ENCODE results near the gene CRYZL1. TPM values are rescaled to one million over a fixed set of nuclear protein-coding genes. Genes with fewer than 3 reads are reported as not detected.

CRYZL1 gene
- 10 to 100 TPM; 46.6 to 90.8 (median 62.7) TPM for total RNA-seq
- 10 to 100 TPM; 17.3 to 41.4 (median 20.5) TPM for polyA plus RNA-seq

GRCh38 chr21:33641352-33642026, at the start of gene CRYZL1:
Gene CRYZL1, minus strand, starts transcription at chr21:33641741. Its CDS starts 10,190 bp downstream, at chr21:33631551.
- H3K27ac ChIP-seq, result peak within 1 kb of the TSS; percentile 94 to 97 (median 96)
- DNase-seq, result peak; percentile 100
- H3K36me3 ChIP-seq, result no peaks in the 10 kb centered on the region
- 0 to 1% methylated on average over 38 of the region's 38 CpGs for WGBS, 2 donors
- TF ChIP-seq EP300 (IDR thresholded peaks at IDR 0.05), result peak in 1 of 4 donors; percentile 10
- peak in 1 of 2 donors; percentile 74 for TF ChIP-seq POLR2A (IDR thresholded peaks at IDR 0.05)
- no peak for TF ChIP-seq CTCF (IDR thresholded peaks at IDR 0.05)
- TF ChIP-seq POLR2AphosphoS5 (IDR thresholded peaks at IDR 0.05), result peak; percentile 68 to 75 (median 68)
- H3K9me3 ChIP-seq, result no peaks in the 10 kb centered on the region
- peaks cover 0 to 34% (median 29%) of the 10 kb centered on the region in 4 donors for H3K4me1 ChIP-seq
- intact Hi-C loops (cut with DNase I), result loop anchor here (2.0 to 10.0 kb wide), 5 partner anchors 99 to 433 kb away; partner anchors contain the start of genes GART, MRPS6, SLC5A3 and SON
- no peaks in the 10 kb centered on the region for H3K27me3 ChIP-seq
- H3K4me3 ChIP-seq, result peak within 1 kb of the TSS; percentile 70 to 99 (median 92)

GRCh38 chr21:33690874-33691273, 49.3 kb upstream of the CRYZL1 start:
- Histone ChIP-seq H3K4me1 (peaks cover 0 to 31% (median 17%) of the 10 kb centered on the region in 4 donors), H3K36me3 (no peaks in the 10 kb centered on the region), H3K27ac (no peak overlapping the region), H3K9me3 (no peaks in the 10 kb centered on the region), H3K4me3 (no peak overlapping the region), H3K27me3 (no peaks in the 10 kb centered on the region)
- intact Hi-C loops (cut with DNase I), result no loop called here
- WGBS, 2 donors, result 56 to 80% methylated on average over 5 of the region's 5 CpGs
- no peak for DNase-seq
- TF ChIP-seq POLR2AphosphoS5 (IDR thresholded peaks at IDR 0.05) (no peak), POLR2A (IDR thresholded peaks at IDR 0.05) (no peak), EP300 (IDR thresholded peaks at IDR 0.05) (no peak)

DNA sequence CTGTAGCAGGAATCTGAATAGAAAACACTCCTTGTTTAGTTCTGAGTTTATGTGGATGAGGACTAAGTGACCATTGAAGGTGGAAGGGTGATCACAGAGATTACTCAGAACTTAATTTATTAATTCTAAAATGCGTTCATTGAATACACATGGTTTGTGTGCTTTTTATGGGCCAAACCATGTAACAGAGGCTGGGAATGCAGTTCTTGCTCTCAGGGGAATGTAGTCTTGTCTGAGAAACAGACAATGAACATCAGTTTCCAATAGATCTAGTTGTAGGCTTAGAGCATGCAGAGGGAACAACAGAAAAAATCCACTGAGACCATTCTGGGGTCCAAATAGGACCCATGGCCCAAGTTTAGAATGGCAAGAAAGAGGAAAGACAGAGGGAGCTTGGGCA, 46.8 kb upstream of the CRYZL1 start:
- WGBS, 2 donors, result 83 to 90% methylated on average over 1 of the region's 1 CpG
- Histone ChIP-seq H3K27me3 (no peaks in the 10 kb centered on the region), H3K9me3 (no peaks in the 10 kb centered on the region), H3K27ac (no peak overlapping the region), H3K4me3 (no peak overlapping the region), H3K4me1 (peaks cover 0 to 53% (median 38%) of the 10 kb centered on the region in 4 donors), H3K36me3 (no peaks in the 10 kb centered on the region)
- no peak for DNase-seq
- intact Hi-C loops (cut with DNase I), result no loop called here
- no peak for TF ChIP-seq EP300 (IDR thresholded peaks at IDR 0.05)
- TF ChIP-seq POLR2A (IDR thresholded peaks at IDR 0.05), result no peak
- no peak for TF ChIP-seq CTCF (IDR thresholded peaks at IDR 0.05)
- no peak for TF ChIP-seq POLR2AphosphoS5 (IDR thresholded peaks at IDR 0.05)

GRCh38 chr21:33687634-33688033, 46.1 kb upstream of the CRYZL1 start:
- intact Hi-C loops (cut with DNase I), result no loop called here
- TF ChIP-seq POLR2AphosphoS5 (IDR thresholded peaks at IDR 0.05), result no peak
- TF ChIP-seq CTCF (IDR thresholded peaks at IDR 0.05), result no peak

GRCh38 chr21:33686386-33686785, 44.8 kb upstream of the CRYZL1 start:
- Histone ChIP-seq H3K36me3 (no peaks in the 10 kb centered on the region), H3K27me3 (no peaks in the 10 kb centered on the region), H3K4me3 (no peak overlapping the region), H3K9me3 (no peaks in the 10 kb centered on the region), H3K27ac (no peak overlapping the region), H3K4me1 (peaks cover 0 to 58% (median 42%) of the 10 kb centered on the region in 4 donors)
- TF ChIP-seq POLR2AphosphoS5 (IDR thresholded peaks at IDR 0.05) (no peak), EP300 (IDR thresholded peaks at IDR 0.05) (no peak), POLR2A (IDR thresholded peaks at IDR 0.05) (no peak), CTCF (IDR thresholded peaks at IDR 0.05) (no peak)
- WGBS, 2 donors, result 89 to 90% methylated on average over 3 of the region's 3 CpGs
- DNase-seq, result no peak
- intact Hi-C loops (cut with DNase I), result no loop called here

More at GRCh38 chr21:33687634-33688033, 46.1 kb upstream of the CRYZL1 start:
- DNase-seq, result no peak
- Histone ChIP-seq H3K4me1 (peaks cover 0 to 58% (median 42%) of the 10 kb centered on the region in 4 donors), H3K27ac (no peak overlapping the region), H3K9me3 (no peaks in the 10 kb centered on the region), H3K36me3 (no peaks in the 10 kb centered on the region), H3K27me3 (no peaks in the 10 kb centered on the region), H3K4me3 (no peak overlapping the region)
- WGBS, 2 donors, result 33 to 72% methylated on average over 3 of the region's 3 CpGs
